IMR-90 (cell line): ENCODE measurements around the gene RCCD1. TPM values are rescaled to one million over a fixed set of nuclear protein-coding genes. Genes with fewer than 3 reads are reported as not detected.

Experiments
- ATAC-seq: fragments of 200-7000 bp; cut with Tn5 transposase; 2 replicates; pipeline ENCODE4 v1.9.1; 2020; ENCODE audit warnings: low read depth, mild to moderate bottlenecking, moderate library complexity
- BruUV-seq: library from RNA; stranded (reverse); fragments of 400-500 nt; replicated peaks from 2 replicates; lab custom pipeline; 2021; lab: Mats Ljungman, UMichigan
- CTCF ChIA-PET: fragments of 300-600 bp; formaldehyde crosslinking; extraction: SDS; loops from one replicate; lab custom pipeline; 2021; ENCODE audit warnings: antibody characterized with exemption; lab: Yijun Ruan, JAX
- POLR2A ChIA-PET: fragments of 300-600 bp; sonication (Branson Sonifier 250); formaldehyde crosslinking; loops from one replicate; lab custom pipeline; 2022; ENCODE audit warnings: antibody characterized with exemption; ENCODE audit not compliant: unreplicated experiment; lab: Charles Lee
- DNase-seq: peaks from one replicate; pipeline ENCODE4 v3.0.0; 2013
- H2AFZ ChIP-seq: replicated peaks from 2 replicates; pipeline ENCODE3; 2013; ENCODE audit warnings: low read length, mild to moderate bottlenecking; ENCODE audit not compliant: poor library complexity
- H2AK5ac ChIP-seq: 2 replicates; pipeline ENCODE4 v1.6.1; 2013; ENCODE audit warnings: low read depth, low read length, inconsistent platforms
- H2AK9ac ChIP-seq: replicated peaks from 2 replicates; pipeline ENCODE3; 2013; ENCODE audit warnings: mild to moderate bottlenecking, low read depth, low read length, moderate library complexity; ENCODE audit not compliant: poor library complexity
- H2BK120ac ChIP-seq: 2 replicates; pipeline ENCODE4 v1.6.1; 2013; ENCODE audit warnings: low read depth, low read length, inconsistent platforms
- H2BK15ac ChIP-seq: 3 replicates; pipeline ENCODE4 v1.6.1; 2013; ENCODE audit warnings: low read depth, low read length, inconsistent platforms
- H2BK20ac ChIP-seq: 2 replicates; pipeline ENCODE4 v1.6.1; 2013; ENCODE audit warnings: low read depth, mild to moderate bottlenecking, inconsistent platforms, low read length, moderate library complexity
- H2BK5ac ChIP-seq: 2 replicates; pipeline ENCODE4 v1.6.1; 2013; ENCODE audit warnings: mild to moderate bottlenecking, low read depth, low read length, inconsistent platforms; ENCODE audit not compliant: poor library complexity, severe bottlenecking
- H3K14ac ChIP-seq: replicated peaks from 2 replicates; pipeline ENCODE4 v1.6.1; 2013; ENCODE audit warnings: low read depth, low read length, inconsistent platforms
- H3K18ac ChIP-seq: 2 replicates; pipeline ENCODE4 v1.6.1; 2013; ENCODE audit warnings: low read depth, low read length, control low read depth
- H3K23ac ChIP-seq: 2 replicates; pipeline ENCODE4 v1.6.1; 2013; ENCODE audit warnings: low read depth, low read length, inconsistent platforms
- H3K27ac ChIP-seq: 2 replicates; pipeline ENCODE4 v1.5.1; 2013; ENCODE audit warnings: mild to moderate bottlenecking, control low read depth, low read length; ENCODE audit not compliant: insufficient read depth
- H3K27me3 ChIP-seq: 2 replicates; pipeline ENCODE4 v1.6.1; 2013; ENCODE audit warnings: low read length; ENCODE audit not compliant: control insufficient read depth, insufficient read depth
- H3K36me3 ChIP-seq: 2 replicates; pipeline ENCODE4 v1.6.1; 2013; ENCODE audit warnings: low read length, mixed read lengths; ENCODE audit not compliant: control insufficient read depth, insufficient read depth
- H3K4ac ChIP-seq: 2 replicates; pipeline ENCODE4 v1.6.1; 2013; ENCODE audit warnings: low read depth, low read length, inconsistent platforms
- H3K4me1 ChIP-seq: 2 replicates; pipeline ENCODE4 v1.6.1; 2013; ENCODE audit warnings: low read length, mixed read lengths; ENCODE audit not compliant: control insufficient read depth, insufficient read depth
- H3K4me2 ChIP-seq: 2 replicates; pipeline ENCODE4 v1.6.1; 2013; ENCODE audit warnings: low read depth, mild to moderate bottlenecking, control low read depth, low read length, moderate library complexity
- H3K4me3 ChIP-seq: 2 replicates; pipeline ENCODE4 v1.5.1; 2013; ENCODE audit warnings: low read depth, mild to moderate bottlenecking, control low read depth, low read length, moderate library complexity; ENCODE audit not compliant: insufficient read depth
- H3K56ac ChIP-seq: 2 replicates; pipeline ENCODE4 v1.6.1; 2013; ENCODE audit warnings: low read length, inconsistent platforms; ENCODE audit not compliant: insufficient read depth; ENCODE audit errors: extremely low read depth
- H3K79me1 ChIP-seq, 2 experiments: 2 replicates each; pipeline ENCODE4 v1.6.1; 2013; ENCODE audit warnings: low read length in 2 of 2, inconsistent platforms in 1 of 2, low read depth in 1 of 2
- H3K9ac ChIP-seq: 2 replicates; pipeline ENCODE4 v1.6.1; 2013; ENCODE audit warnings: low read depth, low read length, control low read depth
- H3K9me1 ChIP-seq: 2 replicates; pipeline ENCODE4 v1.6.1; 2013; ENCODE audit warnings: low read length, inconsistent platforms; ENCODE audit not compliant: insufficient read depth
- H3K9me3 ChIP-seq: 2 replicates; pipeline ENCODE4 v1.6.1; 2013; ENCODE audit warnings: low read length; ENCODE audit not compliant: control insufficient read depth, insufficient read depth
- H4K20me1 ChIP-seq: 2 replicates; pipeline ENCODE4 v1.6.1; 2013; ENCODE audit warnings: low read length, inconsistent platforms; ENCODE audit not compliant: insufficient read depth
- H4K5ac ChIP-seq: 2 replicates; pipeline ENCODE4 v1.6.1; 2013; ENCODE audit warnings: mild to moderate bottlenecking, low read depth, low read length, control low read depth
- H4K8ac ChIP-seq, 2 experiments: 2 replicates each; pipeline ENCODE4 v1.6.1; 2013; ENCODE audit warnings: low read depth in 2 of 2, low read length in 2 of 2, control low read depth in 1 of 2, inconsistent platforms in 1 of 2
- H4K91ac ChIP-seq: 2 replicates; pipeline ENCODE4 v1.6.1; 2013; ENCODE audit warnings: low read depth, low read length, inconsistent platforms; ENCODE audit not compliant: insufficient read depth
- CTCF ChIP-seq: conservative IDR thresholded peaks from 2 replicates; pipeline ENCODE4 v1.5.1; 2012; ENCODE audit warnings: mild to moderate bottlenecking, low read depth, low read length, improper control_type of control experiment
- WGBS, 2 experiments: methylation state at CpG; one replicate each; pipeline versions ENCODE4 v1.1.5 to v1.1.7; 2013; ENCODE audit warnings: missing lambda C conversion rate in 2 of 2; ENCODE audit not compliant: insufficient read length in 1 of 2; ENCODE audit errors: extremely low coverage in 2 of 2; 5-methylcytosine and 5-hydroxymethylcytosine counted together
- dilution Hi-C: fragments of 300-500 bp; cut with HindIII; formaldehyde crosslinking; loops from one replicate; pipeline ENCODE4 v1.14.3; 2018; ENCODE audit warnings: low sequenced_read_pairs; ENCODE audit not compliant: unreplicated experiment
- in situ Hi-C: fragments of 300-500 bp; cut with MboI; formaldehyde crosslinking; loops from 3 replicates; pipeline ENCODE4 v1.14.3; 2019; ENCODE audit warnings: low sequenced_read_pairs, inconsistent platforms, mixed read lengths
- intact Hi-C: fragments of 100-400 bp; cut with micrococcal nuclease; formaldehyde crosslinking; loops from 2 replicates; pipeline ENCODE4 v1.10.0; 2022
- polyA plus RNA-seq, 3 experiments: library from polyadenylated mRNA; depleted of rRNA; stranded (reverse); fragments of >200 nt; gene quantifications; 2 replicates each; pipeline ENCODE4 v1.2.3, GENCODE V29; 2012; ENCODE audit warnings: low replicate concordance in 1 of 3
- total RNA-seq: library from RNA; depleted of rRNA; stranded (reverse); fragments of >200 nt; gene quantifications from 2 replicates; pipeline ENCODE4 v1.2.3, GENCODE V29; 2012

RCCD1 gene
- total and polyA plus RNA-seq, 2 of the 4 experiments (the other 2 are of a cell fraction) = 3.9 to 9.9 TPM

GRCh38 chr15:90918034-90918788, 36.5 kb upstream of the RCCD1 start:
- Histone ChIP-seq H3K9ac (no peak overlapping the region), H3K27me3 (no peaks in the 10 kb centered on the region), H4K8ac (no peak overlapping the region), H3K4me3 (no peak overlapping the region), H3K9me1 (peaks cover 3% of the 10 kb centered on the region; the same call in 1 of the 2 replicates), H3K4ac (no peak overlapping the region), H4K20me1 (no peaks in the 10 kb centered on the region), H2BK20ac (no peak overlapping the region), H3K14ac (no peak overlapping the region), H3K79me1 (no peaks in the 10 kb centered on the region), H2AFZ (no peak overlapping the region), H2BK15ac (no peak overlapping the region), H2AK5ac (no peak overlapping the region), H2AK9ac (no peak overlapping the region), H3K9me3 (no peaks in the 10 kb centered on the region), H4K5ac (no peak overlapping the region), H3K56ac (no peak overlapping the region), H3K36me3 (peaks cover 30% of the 10 kb centered on the region), H4K91ac (no peak overlapping the region), H3K4me1 (peaks cover 10% of the 10 kb centered on the region; the same call in 1 of the 2 replicates), H3K4me2 (no peak overlapping the region), H3K18ac (no peak overlapping the region), H3K27ac (no peak overlapping the region), H2BK120ac (no peak overlapping the region), H2BK5ac (no peak overlapping the region), H3K23ac (no peak overlapping the region)
- WGBS, 2 experiments = 94% methylated on average over 11 of the region's 23 CpGs; no CpG with 5 or more reads in 1 of the 2 experiments
- intact Hi-C loops = no loop called here
- DNase-seq (no peak), ATAC-seq (no peak)
- in situ Hi-C loops = no loop called here
- ChIA-PET POLR2A (no interaction called here), CTCF (interaction anchor here (0.6 kb wide), 1 partner anchor 19 kb away, joined by 4 read pairs; no protein-coding TSS in a partner anchor)
- no TSS peak for BruUV-seq
- dilution Hi-C loops = no loop called here
- no peak for TF ChIP-seq CTCF
